ENCODE measurements around the gene PPP1R2. TPM values are rescaled to one million over a fixed set of nuclear protein-coding genes. Genes with fewer than 3 reads are reported as not detected.

Gene PPP1R2
- total RNA-seq, 2 donors from 2014 or later: 55.6 to 69.0 TPM

GRCh38 chr3:195540511-195540910 lies 2.6 kb downstream of the PPP1R2 start:
- H3K4me3 ChIP-seq: peak overlapping the region; percentile 87
- H3K9me3 ChIP-seq: no peaks in the 10 kb centered on the region
- TF ChIP-seq CTCF (IDR thresholded peaks at IDR 0.05): no peak
- no peaks in the 10 kb centered on the region for H3K27me3 ChIP-seq (replicated peaks; ENCODE audit: insufficient read depth)
- no peak overlapping the region for H3K27ac ChIP-seq
- DNase-seq (ENCODE audit: low spot score): no peak
- H3K36me3 ChIP-seq: no peaks in the 10 kb centered on the region
- H3K4me1 ChIP-seq (ENCODE audit: control insufficient read depth in 1 of 2, low read depth in 2 of 2): peaks cover 35 to 52% of the 10 kb centered on the region in 2 donors
- no peak for ATAC-seq (ENCODE audit: insufficient number of reproducible peaks, low FRiP score, low read depth)

- no peaks in the 10 kb centered on the region for H3K27me3 ChIP-seq (replicated peaks; ENCODE audit: insufficient read depth)
- DNase-seq (ENCODE audit: low spot score): no peak
- no peak overlapping the region for H3K27ac ChIP-seq
- no peak for ATAC-seq (ENCODE audit: insufficient number of reproducible peaks, low FRiP score, low read depth)
- peaks cover 34 to 47% of the 10 kb centered on the region in 2 donors for H3K4me1 ChIP-seq (ENCODE audit: control insufficient read depth in 1 of 2, low read depth in 2 of 2)
- H3K36me3 ChIP-seq: no peaks in the 10 kb centered on the region
- TF ChIP-seq CTCF (IDR thresholded peaks at IDR 0.05): no peak
- H3K9me3 ChIP-seq: no peaks in the 10 kb centered on the region
- no peak overlapping the region for H3K4me3 ChIP-seq
Measured at GRCh38 chr3:195540027-195540426, 3.1 kb downstream of the PPP1R2 start.

GRCh38 chr3:195539479-195539878 lies 3.6 kb downstream of the PPP1R2 start:
- H3K27ac ChIP-seq: no peak overlapping the region
- no peaks in the 10 kb centered on the region for H3K27me3 ChIP-seq (replicated peaks; ENCODE audit: insufficient read depth)
- no peak overlapping the region for H3K4me3 ChIP-seq
- no peaks in the 10 kb centered on the region for H3K9me3 ChIP-seq
- H3K36me3 ChIP-seq: no peaks in the 10 kb centered on the region
- DNase-seq (ENCODE audit: low spot score) (no peak), ATAC-seq (ENCODE audit: insufficient number of reproducible peaks, low FRiP score, low read depth) (no peak)
- peaks cover 30 to 42% of the 10 kb centered on the region in 2 donors for H3K4me1 ChIP-seq (ENCODE audit: control insufficient read depth in 1 of 2, low read depth in 2 of 2)
- no peak for TF ChIP-seq CTCF (IDR thresholded peaks at IDR 0.05)

- H3K27me3 ChIP-seq (replicated peaks; ENCODE audit: insufficient read depth): no peaks in the 10 kb centered on the region
- H3K36me3 ChIP-seq: no peaks in the 10 kb centered on the region
- ATAC-seq (ENCODE audit: insufficient number of reproducible peaks, low FRiP score, low read depth) (no peak), DNase-seq (ENCODE audit: low spot score) (no peak)
- H3K27ac ChIP-seq: no peak overlapping the region
- H3K4me1 ChIP-seq (ENCODE audit: control insufficient read depth in 1 of 2, low read depth in 2 of 2): peaks cover 24 to 31% of the 10 kb centered on the region in 2 donors
- H3K4me3 ChIP-seq: no peak overlapping the region
- H3K9me3 ChIP-seq: no peaks in the 10 kb centered on the region
- no peak for TF ChIP-seq CTCF (IDR thresholded peaks at IDR 0.05)
Measured at GRCh38 chr3:195537995-195538394, 5.1 kb downstream of the PPP1R2 start.

- Histone ChIP-seq H3K4me3 (no peak overlapping the region), H3K27me3 (replicated peaks; ENCODE audit: insufficient read depth) (no peaks in the 10 kb centered on the region), H3K9me3 (no peaks in the 10 kb centered on the region), H3K4me1 (ENCODE audit: control insufficient read depth in 1 of 2, low read depth in 2 of 2) (peaks cover 12 to 15% of the 10 kb centered on the region in 2 donors), H3K27ac (no peak overlapping the region), H3K36me3 (no peaks in the 10 kb centered on the region)
- no peak for ATAC-seq (ENCODE audit: insufficient number of reproducible peaks, low FRiP score, low read depth)
- no peak for DNase-seq (ENCODE audit: low spot score)
- no peak for TF ChIP-seq CTCF (IDR thresholded peaks at IDR 0.05)
Measured at GRCh38 chr3:195535293-195535692, 7.8 kb downstream of the PPP1R2 start.

Measured in thoracic aorta (tissue), 2 donors.